Osteocyte (in vitro differentiated cells): Measurements from ENCODE around the gene E2F6. TPM values are rescaled to one million over a fixed set of nuclear protein-coding genes. Genes with fewer than 3 reads are reported as not detected.

ENCODE experiments used
- DNase-seq: peaks from one replicate; pipeline ENCODE4 v3.0.0; 2021; ENCODE audit warnings: mixed read lengths; ENCODE audit not compliant: unreplicated experiment; ENCODE audit errors: extremely low spot score
- H3K27ac Mint-ChIP-seq: one replicate; pipeline ENCODE4 v1.8.0; 2021; ENCODE audit warnings: mild to moderate bottlenecking, mixed read lengths; ENCODE audit not compliant: unreplicated experiment
- H3K27me3 Mint-ChIP-seq: one replicate; pipeline ENCODE4 v1.8.0; 2021; ENCODE audit warnings: mixed read lengths; ENCODE audit not compliant: unreplicated experiment
- H3K36me3 Mint-ChIP-seq: one replicate; pipeline ENCODE4 v1.8.0; 2021; ENCODE audit warnings: mixed read lengths; ENCODE audit not compliant: unreplicated experiment
- H3K4me1 Mint-ChIP-seq: one replicate; pipeline ENCODE4 v1.8.0; 2021; ENCODE audit warnings: mixed read lengths; ENCODE audit not compliant: unreplicated experiment
- H3K4me3 Mint-ChIP-seq: one replicate; pipeline ENCODE4 v1.8.0; 2021; ENCODE audit warnings: mild to moderate bottlenecking, moderate library complexity, mixed read lengths; ENCODE audit not compliant: unreplicated experiment
- H3K9me3 Mint-ChIP-seq: one replicate; pipeline ENCODE4 v1.8.0; 2021; ENCODE audit warnings: mixed read lengths; ENCODE audit not compliant: unreplicated experiment
- total RNA-seq: library from RNA; stranded (reverse); gene quantifications from 2 replicates; pipeline ENCODE4 v1.2.1, GENCODE V29; 2021
- TF ChIP-seq, protein P1 (sequence below): fragments of 200-600 bp; sonication (generic); IDR thresholded peaks from 2 replicates; pipeline ENCODE4 v1.5.0; 2021; ENCODE audit warnings: antibody characterized with exemption, mild to moderate bottlenecking, moderate library complexity

E2F6 gene
- total RNA-seq, 1 donor from 2014 or later, result 14.8 TPM

DNA sequence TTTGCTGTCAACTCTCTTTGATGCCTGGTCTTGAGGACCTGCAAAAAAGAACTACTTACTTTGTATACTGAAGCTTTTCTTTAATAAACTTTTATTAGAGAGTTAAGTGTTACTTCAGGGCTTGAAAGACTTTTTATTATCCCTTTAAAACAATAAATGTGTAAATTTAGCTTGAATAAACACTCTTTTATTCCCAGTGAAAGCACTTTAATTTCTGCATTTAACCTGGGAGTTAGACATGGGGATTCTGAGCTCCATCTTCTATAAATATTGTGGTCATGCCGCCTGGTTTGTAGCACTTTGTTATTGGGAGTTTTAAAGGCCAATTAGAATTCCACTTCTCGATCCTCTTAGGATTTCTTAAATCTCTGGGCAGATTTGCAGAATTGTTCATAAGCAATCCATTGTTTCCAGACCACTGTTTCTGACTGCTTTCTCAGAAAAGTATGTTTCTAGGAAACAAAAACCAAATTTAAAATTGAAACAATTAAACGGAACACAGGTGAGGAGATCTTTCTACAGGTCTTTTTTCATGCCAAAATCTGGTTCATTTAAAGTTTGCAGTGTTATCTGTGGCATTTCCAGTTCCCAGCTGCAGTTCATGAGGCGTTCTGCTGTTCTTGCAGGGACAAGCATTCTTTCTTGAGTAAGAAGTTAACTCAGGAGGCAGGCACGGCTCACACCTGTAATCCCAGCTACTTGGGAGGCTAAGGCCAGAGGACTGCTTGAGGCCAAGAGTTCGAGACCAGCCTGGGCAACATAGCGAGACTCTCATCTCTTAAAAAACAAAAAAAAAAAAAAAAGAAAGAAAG lies 18.1 kb upstream of the E2F6 start:
- TF ChIP-seq, protein P1, sequence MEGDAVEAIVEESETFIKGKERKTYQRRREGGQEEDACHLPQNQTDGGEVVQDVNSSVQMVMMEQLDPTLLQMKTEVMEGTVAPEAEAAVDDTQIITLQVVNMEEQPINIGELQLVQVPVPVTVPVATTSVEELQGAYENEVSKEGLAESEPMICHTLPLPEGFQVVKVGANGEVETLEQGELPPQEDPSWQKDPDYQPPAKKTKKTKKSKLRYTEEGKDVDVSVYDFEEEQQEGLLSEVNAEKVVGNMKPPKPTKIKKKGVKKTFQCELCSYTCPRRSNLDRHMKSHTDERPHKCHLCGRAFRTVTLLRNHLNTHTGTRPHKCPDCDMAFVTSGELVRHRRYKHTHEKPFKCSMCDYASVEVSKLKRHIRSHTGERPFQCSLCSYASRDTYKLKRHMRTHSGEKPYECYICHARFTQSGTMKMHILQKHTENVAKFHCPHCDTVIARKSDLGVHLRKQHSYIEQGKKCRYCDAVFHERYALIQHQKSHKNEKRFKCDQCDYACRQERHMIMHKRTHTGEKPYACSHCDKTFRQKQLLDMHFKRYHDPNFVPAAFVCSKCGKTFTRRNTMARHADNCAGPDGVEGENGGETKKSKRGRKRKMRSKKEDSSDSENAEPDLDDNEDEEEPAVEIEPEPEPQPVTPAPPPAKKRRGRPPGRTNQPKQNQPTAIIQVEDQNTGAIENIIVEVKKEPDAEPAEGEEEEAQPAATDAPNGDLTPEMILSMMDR, result no peak
- Mint-ChIP-seq H3K27me3 (peaks cover 73% of the 10 kb centered on the region), H3K27ac (no peak overlapping the region), H3K36me3 (no peaks in the 10 kb centered on the region), H3K4me1 (peaks cover 16% of the 10 kb centered on the region), H3K9me3 (no peaks in the 10 kb centered on the region), H3K4me3 (no peak overlapping the region)
- no peak for DNase-seq

DNA sequence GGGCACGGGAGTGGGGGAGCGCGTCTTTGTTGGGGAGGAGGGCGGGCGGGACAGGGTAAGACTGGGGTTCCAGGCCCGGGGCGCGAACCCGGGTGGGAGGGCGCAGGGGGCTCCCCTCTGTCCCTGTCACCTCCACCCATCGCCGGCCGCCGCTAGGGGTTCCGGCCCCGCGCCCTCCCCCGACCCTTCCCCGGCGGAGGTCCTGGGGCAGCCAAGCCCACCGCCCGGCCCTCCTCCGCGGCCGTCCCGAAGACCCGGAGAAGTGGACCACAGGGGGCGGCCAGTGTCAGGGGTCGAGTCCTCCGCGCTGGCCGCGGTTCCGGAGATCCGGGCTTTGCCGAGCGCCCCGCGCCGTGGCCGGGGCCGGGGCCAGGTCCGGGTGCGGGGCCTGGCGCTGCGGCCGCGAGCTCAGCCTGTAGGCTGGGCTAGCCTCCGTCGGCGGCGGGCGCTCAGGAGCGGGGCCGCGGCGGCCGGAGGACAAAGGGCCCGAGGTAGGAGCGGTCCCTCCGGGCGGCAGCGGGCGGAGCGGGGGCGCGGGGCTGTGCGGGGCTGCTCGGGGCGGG lies 16.6 kb upstream of the E2F6 start:
- Mint-ChIP-seq H3K4me1 (peaks cover 16% of the 10 kb centered on the region), H3K27me3 (peaks cover 73% of the 10 kb centered on the region), H3K9me3 (no peaks in the 10 kb centered on the region), H3K36me3 (no peaks in the 10 kb centered on the region), H3K27ac (no peak overlapping the region), H3K4me3 (no peak overlapping the region)
- no peak for DNase-seq
- TF ChIP-seq, protein P1, result no peak

DNA sequence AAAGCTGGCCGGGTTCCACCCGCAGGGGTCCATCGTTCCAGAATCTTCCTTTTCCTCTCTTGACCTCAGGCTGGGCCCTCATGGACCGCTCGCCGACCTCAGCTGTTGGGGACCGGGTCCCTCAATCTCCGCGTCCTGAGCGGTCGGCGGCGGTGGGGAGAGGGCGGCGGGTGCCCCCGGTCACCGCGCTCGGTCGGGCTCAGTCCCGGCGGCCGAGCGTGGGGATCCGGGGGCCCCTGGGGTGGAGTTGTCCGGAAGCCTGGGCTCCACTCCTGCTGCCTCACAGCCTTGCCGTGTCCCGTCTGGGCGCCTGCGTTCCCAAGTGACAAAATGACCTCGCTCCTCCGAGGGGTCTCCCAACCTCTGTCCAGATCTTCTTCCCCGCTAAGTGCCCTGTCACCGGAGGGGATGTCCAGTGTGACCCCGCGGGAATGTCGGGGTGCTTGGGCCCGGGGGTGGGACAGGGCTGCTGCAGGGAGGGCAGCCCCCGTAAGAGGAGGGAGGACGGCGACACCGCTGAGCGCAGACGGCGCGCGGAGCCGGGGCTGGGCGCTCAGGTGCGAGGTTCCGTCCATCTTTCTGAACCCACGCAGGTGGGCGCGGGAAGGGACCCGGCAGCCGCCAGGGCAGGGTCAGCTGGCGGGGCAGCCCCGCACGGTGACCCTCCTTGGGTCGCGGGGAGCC lies 16.0 kb upstream of the E2F6 start:
- TF ChIP-seq, protein P1, result no peak
- Mint-ChIP-seq H3K27me3 (peaks cover 71% of the 10 kb centered on the region), H3K36me3 (no peaks in the 10 kb centered on the region), H3K27ac (no peak overlapping the region), H3K9me3 (no peaks in the 10 kb centered on the region), H3K4me3 (no peak overlapping the region), H3K4me1 (peaks cover 16% of the 10 kb centered on the region)
- no peak for DNase-seq

DNA sequence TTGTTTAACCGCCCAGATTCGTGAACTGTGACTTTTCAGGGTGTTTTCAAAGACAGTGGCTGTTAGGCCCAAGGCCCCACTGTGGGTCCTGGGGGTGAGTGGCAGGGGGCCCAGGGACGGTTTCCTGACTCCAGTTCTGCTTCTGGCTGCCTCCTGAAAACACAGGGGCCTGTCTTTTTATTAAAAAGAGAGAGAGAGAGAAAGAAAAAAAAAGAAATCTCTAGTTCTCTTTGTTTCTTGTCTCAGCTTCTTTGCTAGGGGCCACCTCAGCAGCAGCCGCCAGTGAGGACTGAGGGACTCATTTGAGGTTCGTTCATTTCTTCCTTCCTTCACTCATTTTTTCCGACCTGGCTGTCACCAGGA lies 15.4 kb upstream of the E2F6 start:
- peaks cover 16% of the 10 kb centered on the region for H3K4me1 Mint-ChIP-seq
- TF ChIP-seq, protein P1, result no peak
- DNase-seq, result no peak
- no peak overlapping the region for H3K27ac Mint-ChIP-seq
- no peaks in the 10 kb centered on the region for H3K9me3 Mint-ChIP-seq
- H3K4me3 Mint-ChIP-seq, result no peak overlapping the region
- H3K36me3 Mint-ChIP-seq, result no peaks in the 10 kb centered on the region
- H3K27me3 Mint-ChIP-seq, result peaks cover 74% of the 10 kb centered on the region

DNA sequence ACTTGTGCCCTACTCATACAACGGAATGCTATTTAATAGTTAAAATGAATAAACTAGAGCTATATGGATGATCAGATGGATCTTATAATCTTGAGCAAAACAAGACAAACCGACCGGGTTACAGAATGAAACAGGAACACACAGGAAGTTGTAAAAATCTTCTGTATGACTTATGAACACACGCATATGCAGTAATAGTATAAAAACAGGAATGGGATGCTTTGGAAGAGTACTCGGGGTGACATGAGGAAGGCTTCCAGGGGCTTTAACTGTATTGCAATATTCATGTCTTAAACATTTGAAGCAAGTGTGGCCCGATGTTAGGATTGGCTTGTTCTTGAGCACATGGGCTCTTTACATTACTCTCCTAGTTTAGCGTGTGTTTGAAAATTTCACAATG lies 14.9 kb upstream of the E2F6 start:
- Mint-ChIP-seq H3K4me1 (peaks cover 16% of the 10 kb centered on the region), H3K27ac (no peak overlapping the region), H3K27me3 (peaks cover 71% of the 10 kb centered on the region), H3K4me3 (no peak overlapping the region), H3K36me3 (no peaks in the 10 kb centered on the region), H3K9me3 (no peaks in the 10 kb centered on the region)
- TF ChIP-seq, protein P1, result no peak
- DNase-seq, result no peak
